GM12874 (cell line): Measurements from ENCODE around the gene SMOC2.

ENCODE experiments used
- CTCF ChIP-seq: IDR thresholded peaks from 2 replicates; pipeline ENCODE4 v1.5.1; 2011; ENCODE audit warnings: low read depth, mild to moderate bottlenecking, control low read depth, low read length, moderate library complexity; ENCODE audit not compliant: insufficient read depth

Gene SMOC2

DNA sequence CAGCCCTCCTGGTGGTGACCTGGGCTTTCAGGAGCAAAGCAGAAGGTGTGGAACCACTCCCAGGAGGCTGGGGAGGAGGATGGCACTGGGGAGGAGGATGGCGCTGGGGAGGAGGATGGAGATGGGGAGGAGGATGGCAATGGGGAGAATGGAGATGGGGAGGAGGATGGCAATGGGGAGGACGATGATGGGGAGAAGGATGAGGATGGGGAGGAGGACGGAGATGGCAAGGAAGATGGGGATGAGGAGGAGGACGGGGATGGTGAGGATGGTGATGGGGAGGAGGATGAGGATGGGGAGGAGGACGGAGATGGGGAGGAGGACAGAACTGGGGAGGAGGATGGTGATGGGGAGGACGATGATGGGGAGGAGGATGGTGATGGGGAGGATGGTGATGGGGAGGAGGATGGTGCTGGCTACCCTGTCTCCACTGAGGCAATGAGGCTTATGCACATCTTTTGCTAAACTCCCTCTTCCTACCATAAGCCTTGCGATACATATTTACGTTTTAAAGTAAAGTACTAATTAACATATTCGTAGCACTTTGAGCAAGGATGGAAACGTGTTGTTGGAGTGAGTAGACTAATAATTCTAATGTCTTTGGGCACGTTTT is 7.4 kb downstream of the SMOC2 start:
- no peak for TF ChIP-seq CTCF

DNA sequence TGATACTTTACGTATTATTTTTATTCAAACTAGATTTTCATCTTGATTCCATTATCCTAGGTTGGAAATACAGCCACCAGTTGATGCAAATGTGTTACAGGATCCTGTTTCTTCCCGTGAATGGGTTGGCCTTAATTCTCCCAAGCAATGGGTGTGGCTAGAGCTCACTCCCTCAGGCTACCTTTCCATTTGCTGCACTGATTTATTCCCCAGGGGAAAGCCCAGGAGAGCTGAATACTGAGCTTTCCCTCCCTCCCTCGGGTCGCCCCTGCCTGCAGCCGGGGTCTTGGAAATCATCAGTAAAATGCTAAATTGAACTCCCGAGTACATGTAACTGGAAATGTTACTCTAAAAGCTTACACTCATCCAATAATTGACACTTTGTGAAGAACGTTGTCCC is 9.9 kb downstream of the SMOC2 start:
- no peak for TF ChIP-seq CTCF

- TF ChIP-seq CTCF: no peak
These were observed 11.0 kb downstream of the SMOC2 start for GRCh38 chr6:168451805-168452517.

- TF ChIP-seq CTCF: no peak
These were observed 11.8 kb downstream of the SMOC2 start for GRCh38 chr6:168452685-168453377.

DNA sequence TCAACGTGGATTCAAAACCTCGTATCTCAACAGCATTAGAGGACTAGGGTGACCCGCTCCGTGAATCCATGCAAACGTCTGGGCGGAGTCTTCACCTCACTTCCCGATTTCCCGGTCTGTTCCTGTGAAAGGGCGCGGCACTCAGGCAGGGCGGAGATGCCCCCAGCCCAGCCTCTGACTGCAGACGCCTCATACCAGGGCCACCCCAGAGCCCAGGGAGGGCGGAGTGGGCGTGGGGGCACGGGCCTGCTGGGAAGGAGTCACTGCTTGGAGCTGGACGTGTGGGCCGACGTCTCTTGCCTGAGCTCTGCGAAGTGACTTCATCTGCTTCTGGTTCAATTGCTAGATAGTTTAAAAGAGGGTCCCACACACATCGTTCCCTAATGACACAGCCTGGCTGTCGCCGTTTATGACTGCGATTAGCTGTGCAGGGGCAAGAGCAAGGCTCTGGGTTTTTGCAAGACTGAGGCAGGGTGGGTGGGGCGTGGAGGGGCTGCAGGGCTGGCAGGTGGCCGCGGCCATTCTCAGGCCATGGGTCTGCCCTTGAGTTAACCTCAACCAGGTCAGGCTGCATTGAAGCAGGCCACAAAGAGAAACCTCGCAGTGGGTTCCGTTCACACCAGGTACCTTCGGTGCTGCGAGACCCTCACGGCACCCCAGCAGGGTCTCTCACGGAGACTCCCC is 15.0 kb downstream of the SMOC2 start:
- TF ChIP-seq CTCF: no peak

GRCh38 chr6:168456907-168457652 is 16.1 kb downstream of the SMOC2 start:
- no peak for TF ChIP-seq CTCF

DNA sequence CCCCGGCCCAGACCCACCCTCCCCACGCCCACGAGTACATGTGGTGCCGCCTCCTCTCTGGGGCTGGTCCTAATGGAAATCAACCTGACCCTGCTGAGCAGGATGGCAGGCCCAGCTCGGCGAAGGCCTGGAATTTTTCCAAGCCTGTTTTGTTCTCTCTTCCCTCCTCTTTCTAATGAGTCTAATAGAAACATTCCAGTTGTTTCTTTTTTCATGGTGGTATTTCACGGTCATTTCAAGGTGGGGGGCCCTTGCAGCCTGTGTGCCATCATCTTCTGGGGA is 16.6 kb downstream of the SMOC2 start:
- TF ChIP-seq CTCF: no peak
